ENCODE results near the gene SORT1. TPM values are rescaled to one million over a fixed set of nuclear protein-coding genes. Genes with fewer than 3 reads are reported as not detected.
"Not testable (repeated sequence)": the region's sequence is repeated elsewhere in the genome, so short reads cannot be mapped to it uniquely, and the experiment has no call there.

SORT1 gene
- total RNA-seq, 2 experiments from 2014 or later, result 3.2 to 4.5 TPM

- H3K36me3 Mint-ChIP-seq (ENCODE audit: low read depth), result no peaks in the 10 kb centered on the region
- no peak overlapping the region for H3K27ac Mint-ChIP-seq
- no peaks in the 10 kb centered on the region for H3K4me1 Mint-ChIP-seq
- no peak for DNase-seq
- CTCF ChIA-PET, result no interaction called here
- no peaks in the 10 kb centered on the region for H3K9me3 Mint-ChIP-seq
- POLR2A ChIA-PET, result no interaction called here
- H3K27me3 Mint-ChIP-seq, result peaks cover 30% of the 10 kb centered on the region
- no peak overlapping the region for H3K4me3 Mint-ChIP-seq
These were observed 88.4 kb downstream of the SORT1 start for GRCh38 chr1:109309347-109309746.

GRCh38 chr1:109307274-109308021 is 90.3 kb downstream of the SORT1 start:
- ChIA-PET POLR2A (interaction anchor here (1.1 kb wide), 1 partner anchor 24 kb away, joined by 4 read pairs; the partner anchor contains the start of gene PSRC1), CTCF (interaction anchor here (1.5 to 1.6 kb wide), 2 partner anchors 91 to 225 kb away, joined by 3 to 4 read pairs; partner anchors contain the start of gene SORT1)
- no peak for DNase-seq
- no peaks in the 10 kb centered on the region for H3K36me3 Mint-ChIP-seq (ENCODE audit: low read depth)
- H3K27me3 Mint-ChIP-seq, result peaks cover 27% of the 10 kb centered on the region
- H3K4me3 Mint-ChIP-seq, result no peak overlapping the region
- H3K9me3 Mint-ChIP-seq, result no peaks in the 10 kb centered on the region
- no peak overlapping the region for H3K27ac Mint-ChIP-seq
- H3K4me1 Mint-ChIP-seq, result no peaks in the 10 kb centered on the region

GRCh38 chr1:109306832-109307273 is 90.9 kb downstream of the SORT1 start, which contains the start of gene MYBPHL:
Gene MYBPHL (minus strand): TSS chr1:109307011. CDS start chr1:109306991, 20 bp downstream.
- Mint-ChIP-seq H3K27ac (no peak within 1 kb of the TSS), H3K4me1 (no peaks in the 10 kb centered on the region), H3K4me3 (no peak within 1 kb of the TSS), H3K36me3 (ENCODE audit: low read depth) (no peaks in the 10 kb centered on the region), H3K9me3 (no peaks in the 10 kb centered on the region), H3K27me3 (peaks cover 23% of the 10 kb centered on the region)
- ChIA-PET POLR2A (no interaction called here), CTCF (interaction anchor here (1.5 to 1.6 kb wide), 2 partner anchors 91 to 226 kb away, joined by 3 to 4 read pairs; partner anchors contain the start of gene SORT1)
- no peak for DNase-seq

- H3K36me3 Mint-ChIP-seq (ENCODE audit: low read depth); DNase-seq; POLR2A ChIA-PET; H3K27ac Mint-ChIP-seq; H3K4me1 Mint-ChIP-seq; H3K4me3 Mint-ChIP-seq; H3K9me3 Mint-ChIP-seq; CTCF ChIA-PET: not testable (repeated sequence)
- peaks cover 15% of the 10 kb centered on the region for H3K27me3 Mint-ChIP-seq
These were observed 91.7 kb downstream of the SORT1 start for GRCh38 chr1:109305991-109306390.

GRCh38 chr1:109304226-109304920 is 93.3 kb downstream of the SORT1 start:
- H3K36me3 Mint-ChIP-seq (ENCODE audit: low read depth), result no peaks in the 10 kb centered on the region
- no peaks in the 10 kb centered on the region for H3K4me1 Mint-ChIP-seq
- H3K27ac Mint-ChIP-seq, result no peak overlapping the region
- ChIA-PET CTCF (interaction anchor here (1.3 kb wide), 1 partner anchor 94 kb away, joined by 5 read pairs; the partner anchor contains the start of gene SORT1), POLR2A (no interaction called here)
- no peak for DNase-seq
- peaks cover 18% of the 10 kb centered on the region for H3K27me3 Mint-ChIP-seq
- no peaks in the 10 kb centered on the region for H3K9me3 Mint-ChIP-seq
- no peak overlapping the region for H3K4me3 Mint-ChIP-seq

- ChIA-PET POLR2A (no interaction called here), CTCF (no interaction called here)
- no peak overlapping the region for H3K4me3 Mint-ChIP-seq
- no peak for DNase-seq
- H3K27ac Mint-ChIP-seq, result no peak overlapping the region
- H3K9me3 Mint-ChIP-seq, result no peaks in the 10 kb centered on the region
- peaks cover 4% of the 10 kb centered on the region for H3K4me1 Mint-ChIP-seq
- H3K36me3 Mint-ChIP-seq (ENCODE audit: low read depth), result no peaks in the 10 kb centered on the region
- H3K27me3 Mint-ChIP-seq, result peaks cover 19% of the 10 kb centered on the region
These were observed 95.8 kb downstream of the SORT1 start for GRCh38 chr1:109301874-109302273.

GRCh38 chr1:109300650-109301151 is 97.0 kb downstream of the SORT1 start:
- H3K36me3 Mint-ChIP-seq (ENCODE audit: low read depth), result no peaks in the 10 kb centered on the region
- no peak for DNase-seq
- ChIA-PET POLR2A (no interaction called here), CTCF (no interaction called here)
- no peaks in the 10 kb centered on the region for H3K9me3 Mint-ChIP-seq
- peaks cover 19% of the 10 kb centered on the region for H3K27me3 Mint-ChIP-seq
- no peak overlapping the region for H3K27ac Mint-ChIP-seq
- no peak overlapping the region for H3K4me3 Mint-ChIP-seq
- H3K4me1 Mint-ChIP-seq, result peaks cover 4% of the 10 kb centered on the region

GRCh38 chr1:109299558-109300343 is 98.0 kb downstream of the SORT1 start:
- peaks cover 4% of the 10 kb centered on the region for H3K4me1 Mint-ChIP-seq
- H3K27me3 Mint-ChIP-seq, result peaks cover 26% of the 10 kb centered on the region
- H3K27ac Mint-ChIP-seq, result no peak overlapping the region
- CTCF ChIA-PET, result interaction anchor here (0.5 kb wide), 1 partner anchor 567 kb away, joined by 3 read pairs; no protein-coding TSS in a partner anchor
- DNase-seq, result no peak
- H3K36me3 Mint-ChIP-seq (ENCODE audit: low read depth), result no peaks in the 10 kb centered on the region
- H3K4me3 Mint-ChIP-seq, result no peak overlapping the region
- no peaks in the 10 kb centered on the region for H3K9me3 Mint-ChIP-seq
- POLR2A ChIA-PET, result no interaction called here

GRCh38 chr1:109298666-109299557 is 98.8 kb downstream of the SORT1 start:
- no peak for DNase-seq
- Mint-ChIP-seq H3K27me3 (peaks cover 29% of the 10 kb centered on the region), H3K9me3 (no peaks in the 10 kb centered on the region), H3K4me3 (no peak overlapping the region), H3K36me3 (ENCODE audit: low read depth) (no peaks in the 10 kb centered on the region), H3K4me1 (peaks cover 4% of the 10 kb centered on the region), H3K27ac (no peak overlapping the region)
- POLR2A ChIA-PET, result no interaction called here
- CTCF ChIA-PET, result no interaction called here

- CTCF ChIA-PET, result no interaction called here
These were observed 100.9 kb downstream of the SORT1 start for GRCh38 chr1:109296782-109297181.

GRCh38 chr1:109295712-109296415 is 101.9 kb downstream of the SORT1 start:
- ChIA-PET POLR2A (no interaction called here), CTCF (interaction anchor here (0.7 kb wide), 1 partner anchor 1154 kb away, joined by 3 read pairs; no protein-coding TSS in a partner anchor)
- Mint-ChIP-seq H3K4me1 (peaks cover 4% of the 10 kb centered on the region), H3K36me3 (ENCODE audit: low read depth) (no peaks in the 10 kb centered on the region), H3K4me3 (no peak overlapping the region), H3K27me3 (peaks cover 43% of the 10 kb centered on the region), H3K27ac (no peak overlapping the region), H3K9me3 (no peaks in the 10 kb centered on the region)
- no peak for DNase-seq

More at GRCh38 chr1:109296782-109297181, 100.9 kb downstream of the SORT1 start:
- Mint-ChIP-seq H3K27me3 (peaks cover 40% of the 10 kb centered on the region), H3K27ac (no peak overlapping the region), H3K36me3 (ENCODE audit: low read depth) (no peaks in the 10 kb centered on the region), H3K4me3 (no peak overlapping the region), H3K9me3 (no peaks in the 10 kb centered on the region), H3K4me1 (peaks cover 4% of the 10 kb centered on the region)
- POLR2A ChIA-PET, result no interaction called here
- DNase-seq, result no peak

GRCh38 chr1:109294481-109294880 is 103.2 kb downstream of the SORT1 start:
- POLR2A ChIA-PET, result no interaction called here
- H3K4me3 Mint-ChIP-seq, result no peak overlapping the region

More at GRCh38 chr1:109294481-109294880, 103.2 kb downstream of the SORT1 start:
- Mint-ChIP-seq H3K27ac (no peak overlapping the region), H3K4me1 (peaks cover 4% of the 10 kb centered on the region), H3K27me3 (peaks cover 36% of the 10 kb centered on the region), H3K9me3 (no peaks in the 10 kb centered on the region), H3K36me3 (ENCODE audit: low read depth) (no peaks in the 10 kb centered on the region)
- no peak for DNase-seq
- CTCF ChIA-PET, result no interaction called here

Measured in activated CD4-positive, alpha-beta memory T cell treated with anti-CD3 and anti-CD28 coated beads, Interleukin-2, amount 10 ng/mL, durations not matched to agents 7 days and 5 days (primary cell).